HG03196 (cell line): ENCODE results near the gene GMCL1.
"Not testable (repeated sequence)": the region's sequence is repeated elsewhere in the genome, so short reads cannot be mapped to it uniquely, and the experiment has no call there.

ENCODE experiments used
- ATAC-seq: cut with Tn5 transposase; IDR thresholded peaks from one replicate; pipeline ENCODE4 v1.9.1; 2021; ENCODE audit not compliant: unreplicated experiment

GMCL1 gene

GRCh38 chr2:69807821-69808540 lies 21.5 kb upstream of the GMCL1 start:
- no peak for ATAC-seq

GRCh38 chr2:69810550-69810949 lies 18.9 kb upstream of the GMCL1 start:
- ATAC-seq: no peak

GRCh38 chr2:69811018-69811417 lies 18.4 kb upstream of the GMCL1 start:
- no peak for ATAC-seq

GRCh38 chr2:69811591-69811990 lies 17.9 kb upstream of the GMCL1 start:
- ATAC-seq: no peak

- no peak for ATAC-seq
These were observed 13.7 kb upstream of the GMCL1 start for GRCh38 chr2:69815717-69816116.

- ATAC-seq: peak; percentile 67
These were observed 12.4 kb upstream of the GMCL1 start for GRCh38 chr2:69816923-69817542.

GRCh38 chr2:69817729-69818501 lies 11.5 kb upstream of the GMCL1 start:
- ATAC-seq: no peak

- no peak for ATAC-seq
These were observed 1.5 kb upstream of the GMCL1 start for GRCh38 chr2:69827796-69828540.

- ATAC-seq: no peak
These were observed 563 bp upstream of the GMCL1 start for GRCh38 chr2:69828938-69829255.

GRCh38 chr2:69830045-69830905 lies 815 bp downstream of the GMCL1 start:
- peak; percentile 34 for ATAC-seq

GRCh38 chr2:69830906-69831241 lies 1.4 kb downstream of the GMCL1 start:
- not testable (repeated sequence) for ATAC-seq

GRCh38 chr2:69831354-69831905 lies 2.0 kb downstream of the GMCL1 start:
- ATAC-seq: no peak

GRCh38 chr2:69833752-69834151 lies 4.3 kb downstream of the GMCL1 start:
- no peak for ATAC-seq

- no peak for ATAC-seq
These were observed 6.2 kb downstream of the GMCL1 start for GRCh38 chr2:69835666-69836065.

GRCh38 chr2:69836316-69836715 lies 6.9 kb downstream of the GMCL1 start:
- ATAC-seq: no peak

- no peak for ATAC-seq
These were observed 8.1 kb downstream of the GMCL1 start for GRCh38 chr2:69837533-69837932.

GRCh38 chr2:69843993-69844392 lies 14.5 kb downstream of the GMCL1 start:
- ATAC-seq: no peak

GRCh38 chr2:69844560-69844959 lies 15.1 kb downstream of the GMCL1 start:
- ATAC-seq: no peak

GRCh38 chr2:69846182-69847067 lies 17.0 kb downstream of the GMCL1 start:
- ATAC-seq: no peak
